Neural crest cell (in vitro differentiated cells): ENCODE measurements around the gene SIRPA. TPM values are rescaled to one million over a fixed set of nuclear protein-coding genes. Genes with fewer than 3 reads are reported as not detected.

Experiments used
- DNase-seq: peaks from one replicate; pipeline ENCODE4 v3.0.0; 2021; ENCODE audit warnings: low read depth, mixed read lengths, low spot score
- H3K27ac Mint-ChIP-seq: one replicate; pipeline ENCODE4 v1.8.0; 2021; ENCODE audit warnings: mild to moderate bottlenecking, mixed read lengths; ENCODE audit not compliant: unreplicated experiment
- H3K27me3 Mint-ChIP-seq: 2 replicates; pipeline ENCODE4 v1.8.0; 2021; ENCODE audit warnings: low read depth, mild to moderate bottlenecking, mixed read lengths
- H3K36me3 Mint-ChIP-seq: 2 replicates; pipeline ENCODE4 v1.8.0; 2021; ENCODE audit warnings: low read depth, mild to moderate bottlenecking, mixed read lengths
- H3K4me1 Mint-ChIP-seq: 2 replicates; pipeline ENCODE4 v1.8.0; 2021; ENCODE audit warnings: mixed read lengths
- H3K4me3 Mint-ChIP-seq: one replicate; pipeline ENCODE4 v1.8.0; 2021; ENCODE audit warnings: mild to moderate bottlenecking, mixed read lengths
- H3K9me3 Mint-ChIP-seq: 2 replicates; pipeline ENCODE4 v1.8.0; 2021; ENCODE audit warnings: mixed read lengths
- CTCF ChIP-seq: fragments of 200-600 bp; sonication (generic); conservative IDR thresholded peaks from 2 replicates; pipeline ENCODE4 v1.5.0; 2021; ENCODE audit warnings: antibody characterized with exemption, mild to moderate bottlenecking
- total RNA-seq: library from RNA; stranded (reverse); gene quantifications from 2 replicates; pipeline ENCODE4 v1.2.1, GENCODE V29; 2021

SIRPA gene
- total RNA-seq, 1 donor from 2014 or later, result 10.2 TPM

GRCh38 chr20:1861996-1862662 is 33.1 kb upstream of the SIRPA start:
- no peak for DNase-seq
- no peak for TF ChIP-seq CTCF
- Mint-ChIP-seq H3K36me3 (no peaks in the 10 kb centered on the region), H3K4me1 (peaks cover 6% of the 10 kb centered on the region), H3K4me3 (no peak overlapping the region), H3K27ac (no peak overlapping the region), H3K27me3 (peaks cover 20% of the 10 kb centered on the region), H3K9me3 (no peaks in the 10 kb centered on the region)

- peaks cover 22% of the 10 kb centered on the region for H3K27me3 Mint-ChIP-seq
- no peak for TF ChIP-seq CTCF
- H3K4me3 Mint-ChIP-seq, result no peak overlapping the region
- no peaks in the 10 kb centered on the region for H3K36me3 Mint-ChIP-seq
- no peak for DNase-seq
- no peak overlapping the region for H3K27ac Mint-ChIP-seq
- H3K9me3 Mint-ChIP-seq, result no peaks in the 10 kb centered on the region
- peaks cover 6% of the 10 kb centered on the region for H3K4me1 Mint-ChIP-seq
Measured at GRCh38 chr20:1862663-1863053, 32.5 kb upstream of the SIRPA start.

- Mint-ChIP-seq H3K4me1 (peaks cover 6% of the 10 kb centered on the region), H3K27me3 (peaks cover 22% of the 10 kb centered on the region), H3K36me3 (no peaks in the 10 kb centered on the region), H3K27ac (no peak overlapping the region), H3K9me3 (no peaks in the 10 kb centered on the region), H3K4me3 (no peak overlapping the region)
- no peak for DNase-seq
- no peak for TF ChIP-seq CTCF
Measured at GRCh38 chr20:1863296-1863695, 31.9 kb upstream of the SIRPA start.

GRCh38 chr20:1866834-1867233 is 28.4 kb upstream of the SIRPA start:
- no peak for TF ChIP-seq CTCF
- H3K27ac Mint-ChIP-seq, result no peak overlapping the region
- H3K27me3 Mint-ChIP-seq, result peaks cover 22% of the 10 kb centered on the region
- DNase-seq, result no peak
- no peak overlapping the region for H3K4me3 Mint-ChIP-seq
- no peaks in the 10 kb centered on the region for H3K9me3 Mint-ChIP-seq
- no peaks in the 10 kb centered on the region for H3K36me3 Mint-ChIP-seq
- H3K4me1 Mint-ChIP-seq, result no peaks in the 10 kb centered on the region

- H3K9me3 Mint-ChIP-seq, result no peaks in the 10 kb centered on the region
- H3K27ac Mint-ChIP-seq, result no peak overlapping the region
- no peak for DNase-seq
- H3K4me1 Mint-ChIP-seq, result no peaks in the 10 kb centered on the region
- no peak overlapping the region for H3K4me3 Mint-ChIP-seq
- TF ChIP-seq CTCF, result no peak
- H3K36me3 Mint-ChIP-seq, result no peaks in the 10 kb centered on the region
- peaks cover 22% of the 10 kb centered on the region for H3K27me3 Mint-ChIP-seq
Measured at GRCh38 chr20:1867495-1868260, 27.5 kb upstream of the SIRPA start.
